GM18951 (cell line): ENCODE data around the gene NOL4L.

ENCODE experiments used
- POLR2A ChIP-seq: IDR thresholded peaks from 4 replicates; pipeline ENCODE4 v1.6.1; 2011; ENCODE audit warnings: mild to moderate bottlenecking; ENCODE audit not compliant: insufficient read length, insufficient read depth; ENCODE audit errors: extremely low read depth
- in situ Hi-C: fragments of 300-500 bp; cut with MboI; formaldehyde crosslinking; loops from one replicate; pipeline ENCODE4 v1.12.0; 2022; ENCODE audit warnings: low sequenced_read_pairs, mixed read lengths, inconsistent platforms; ENCODE audit not compliant: unreplicated experiment

Gene NOL4L

GRCh38 chr20:32623667-32624157 lies 38.6 kb upstream of the NOL4L start:
- in situ Hi-C loops: no loop called here
- TF ChIP-seq POLR2A: no peak

- in situ Hi-C loops: no loop called here
- no peak for TF ChIP-seq POLR2A
These were observed 37.7 kb upstream of the NOL4L start for GRCh38 chr20:32622585-32623468.

- no peak for TF ChIP-seq POLR2A
- in situ Hi-C loops: no loop called here
These were observed 36.9 kb upstream of the NOL4L start for GRCh38 chr20:32621891-32622584.

GRCh38 chr20:32621071-32621890 lies 36.1 kb upstream of the NOL4L start:
- in situ Hi-C loops: no loop called here
- no peak for TF ChIP-seq POLR2A

- no peak for TF ChIP-seq POLR2A
- in situ Hi-C loops: no loop called here
These were observed 34.5 kb upstream of the NOL4L start for GRCh38 chr20:32619586-32619985.

GRCh38 chr20:32614772-32615171 lies 29.6 kb upstream of the NOL4L start:
- in situ Hi-C loops: no loop called here

GRCh38 chr20:32614303-32614702 lies 29.2 kb upstream of the NOL4L start:
- no peak for TF ChIP-seq POLR2A
- in situ Hi-C loops: no loop called here

More at GRCh38 chr20:32614772-32615171, 29.6 kb upstream of the NOL4L start:
- TF ChIP-seq POLR2A: no peak

GRCh38 chr20:32613192-32614053 lies 28.3 kb upstream of the NOL4L start:
- in situ Hi-C loops: no loop called here
- no peak for TF ChIP-seq POLR2A

GRCh38 chr20:32612351-32613191 lies 27.4 kb upstream of the NOL4L start:
- in situ Hi-C loops: no loop called here
- TF ChIP-seq POLR2A: no peak

- in situ Hi-C loops: no loop called here
These were observed 26.7 kb upstream of the NOL4L start for GRCh38 chr20:32611868-32612267.

GRCh38 chr20:32611286-32611685 lies 26.2 kb upstream of the NOL4L start:
- TF ChIP-seq POLR2A: no peak
- in situ Hi-C loops: no loop called here

More at GRCh38 chr20:32611868-32612267, 26.7 kb upstream of the NOL4L start:
- TF ChIP-seq POLR2A: no peak

GRCh38 chr20:32610472-32611218 lies 25.5 kb upstream of the NOL4L start:
- TF ChIP-seq POLR2A: no peak
- in situ Hi-C loops: no loop called here
